Heart left ventricle (tissue), 13 donors: Measurements from ENCODE around the gene UNC119B.

Source experiments
- CTCF ChIP-seq, 12 donors: fragments of 200-600 bp; sonication (generic) in 4 of 12; IDR thresholded peaks; one replicate each; pipeline versions ENCODE4 v1.5.0 to v1.8.0; 2018 to 2022; ENCODE audit warnings: antibody characterized with exemption in 12 of 12, mild to moderate bottlenecking in 5 of 12
- POLR2A ChIP-seq, 2 donors: fragments of 450-650 bp; IDR thresholded peaks; one replicate each; pipeline ENCODE4 v1.6.1; 2017; ENCODE audit warnings: antibody characterized with exemption in 2 of 2, mild to moderate bottlenecking in 2 of 2, moderate library complexity in 2 of 2
- donor health status: ischemic (EF 13 %, LVEDD 7.1; RV severe dilation, severe dysfunction).
- donor health status: DM: no; HTN: yes; CAD: no.
- donor health status: DM: no; HTN: no; CAD: no.
- donor health status: ischemic (EF 25% LVEDD 6.9; RV normal size, moderate dysfunction).
- donor health status: ischemic (EF 25% LVEDD 5.7; RV mildly dilated, moderate dysfunction).
- donor health status: ischemic (EF 35%, LVEDD 5.7; RV mildly dilated, moderate dysfunction).
- donor health status: nonischemic (EF 11% LVEDD 7.7; RV severe dilation, severe dysfunction).
- donor health status: DM: yes; HTN: yes; CAD: no.
- donor health status: PGD.
- donor health status: ischemic (EF 29% LVEDD 5.4; RV normal size, mild dysfunction).
- donor health status: nonischemic (EF 23%, LVEDD 6.1; RV moderate dilation, normal function).

GRCh38 chr12:120696626-120697025 lies 13.6 kb upstream of the UNC119B start:
- TF ChIP-seq CTCF (IDR thresholded peaks at IDR 0.05) (no peak), POLR2A (IDR thresholded peaks at IDR 0.05) (no peak)
